Duodenal mucosa (tissue), 2 donors: ENCODE results near the gene CCDC159.

Experiments
- H3K27ac ChIP-seq: one replicate; pipeline ENCODE4 v1.7.0; 2013; ENCODE audit warnings: low read depth, low read length
- H3K27me3 ChIP-seq, 2 donors: one replicate each; pipeline ENCODE4 v1.7.0; 2013; ENCODE audit warnings: low read length in 2 of 2, control low read depth in 1 of 2; ENCODE audit not compliant: insufficient read depth in 2 of 2, control insufficient read depth in 1 of 2
- H3K36me3 ChIP-seq, 2 donors: one replicate each; pipeline ENCODE4 v1.7.0; 2013; ENCODE audit warnings: low read length in 2 of 2, control low read depth in 1 of 2; ENCODE audit not compliant: insufficient read depth in 2 of 2, control insufficient read depth in 1 of 2
- H3K4me1 ChIP-seq, 2 donors: one replicate each; pipeline ENCODE4 v1.7.0; 2013; ENCODE audit warnings: low read length in 2 of 2, control low read depth in 1 of 2; ENCODE audit not compliant: insufficient read depth in 2 of 2, control insufficient read depth in 1 of 2
- H3K4me3 ChIP-seq, 2 donors: one replicate each; pipeline ENCODE4 v1.7.0; 2013; ENCODE audit warnings: low read length in 2 of 2, low read depth in 1 of 2
- H3K9ac ChIP-seq, 2 donors: one replicate each; pipeline ENCODE4 v1.7.0; 2013; ENCODE audit warnings: low read length in 2 of 2, low read depth in 1 of 2
- H3K9me3 ChIP-seq, 2 donors: one replicate each; pipeline ENCODE4 v1.7.0; 2013; ENCODE audit warnings: low read length in 2 of 2, control low read depth in 1 of 2; ENCODE audit not compliant: control insufficient read depth in 1 of 2

Gene CCDC159

DNA sequence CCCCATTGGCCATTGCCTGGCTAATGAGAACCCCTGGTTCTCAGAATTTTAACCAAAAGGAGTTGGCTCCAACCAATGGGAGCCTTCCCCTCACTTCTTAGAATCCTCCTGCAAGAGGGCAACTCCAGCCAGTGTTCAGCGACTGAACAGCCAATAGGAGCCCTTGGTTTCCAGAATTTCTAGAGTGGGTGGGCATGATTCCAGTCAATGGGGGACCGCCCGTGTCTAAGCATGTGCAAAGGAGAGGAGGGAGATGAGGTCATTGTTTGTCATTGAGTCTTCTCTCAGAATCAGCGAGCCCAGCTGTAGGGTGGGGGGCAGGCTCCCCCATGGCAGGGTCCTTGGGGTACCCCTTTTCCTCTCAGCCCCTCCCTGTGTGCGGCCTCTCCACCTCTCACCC, 18.6 kb downstream of the CCDC159 start:
- Histone ChIP-seq H3K27ac (no peak overlapping the region), H3K4me3 (no peak overlapping the region), H3K4me1 (peaks cover 11 to 13% of the 10 kb centered on the region in 2 donors), H3K27me3 (no peaks in the 10 kb centered on the region), H3K9me3 (no peaks in the 10 kb centered on the region), H3K36me3 (peaks cover 0 to 9% of the 10 kb centered on the region in 2 donors), H3K9ac (no peak overlapping the region)

- Histone ChIP-seq H3K36me3 (peaks cover 0 to 9% of the 10 kb centered on the region in 2 donors), H3K4me1 (peaks cover 11 to 13% of the 10 kb centered on the region in 2 donors), H3K9me3 (no peaks in the 10 kb centered on the region), H3K27me3 (no peaks in the 10 kb centered on the region), H3K27ac (no peak overlapping the region), H3K9ac (no peak overlapping the region), H3K4me3 (no peak overlapping the region)
Observed at GRCh38 chr19:11365557-11366117, 19.3 kb downstream of the CCDC159 start.

- no peaks in the 10 kb centered on the region for H3K4me1 ChIP-seq
- H3K4me3 ChIP-seq, result no peak overlapping the region
- no peaks in the 10 kb centered on the region for H3K9me3 ChIP-seq
- no peak overlapping the region for H3K27ac ChIP-seq
- H3K36me3 ChIP-seq, result peaks cover 0 to 6% of the 10 kb centered on the region in 2 donors
- H3K27me3 ChIP-seq, result no peaks in the 10 kb centered on the region
- no peak overlapping the region for H3K9ac ChIP-seq
Observed at GRCh38 chr19:11367528-11367927, 21.2 kb downstream of the CCDC159 start.

GRCh38 chr19:11370744-11371143, 24.4 kb downstream of the CCDC159 start:
- no peak overlapping the region for H3K4me3 ChIP-seq
- no peak overlapping the region for H3K27ac ChIP-seq
- no peak overlapping the region for H3K9ac ChIP-seq
- H3K4me1 ChIP-seq, result peaks cover 10 to 14% of the 10 kb centered on the region in 2 donors
- peaks cover 0 to 3% of the 10 kb centered on the region in 2 donors for H3K36me3 ChIP-seq
- H3K27me3 ChIP-seq, result no peaks in the 10 kb centered on the region
- no peaks in the 10 kb centered on the region for H3K9me3 ChIP-seq

GRCh38 chr19:11373166-11373884, 27.0 kb downstream of the CCDC159 start:
- H3K27me3 ChIP-seq, result no peaks in the 10 kb centered on the region
- peak overlapping the region; percentile 65 to 75 for H3K4me3 ChIP-seq
- H3K9ac ChIP-seq, result peak overlapping the region; percentile 51 to 79
- H3K36me3 ChIP-seq, result no peaks in the 10 kb centered on the region
- peaks cover 12 to 20% of the 10 kb centered on the region in 2 donors for H3K4me1 ChIP-seq
- H3K27ac ChIP-seq, result no peak overlapping the region
- H3K9me3 ChIP-seq, result no peaks in the 10 kb centered on the region

GRCh38 chr19:11373885-11374432, 27.6 kb downstream of the CCDC159 start:
- Histone ChIP-seq H3K27ac (no peak overlapping the region), H3K9me3 (no peaks in the 10 kb centered on the region), H3K27me3 (no peaks in the 10 kb centered on the region), H3K9ac (peak overlapping the region; percentile 51 to 79), H3K4me1 (peaks cover 12 to 20% of the 10 kb centered on the region in 2 donors), H3K36me3 (no peaks in the 10 kb centered on the region), H3K4me3 (peak overlapping the region; percentile 65 to 75)

- Histone ChIP-seq H3K9ac (peak within 1 kb of the TSS; percentile 78 to 79), H3K4me1 (peaks cover 12 to 20% of the 10 kb centered on the region in 2 donors), H3K27ac (peak within 1 kb of the TSS; percentile 85), H3K4me3 (peak within 1 kb of the TSS; percentile 75 to 80), H3K9me3 (no peaks in the 10 kb centered on the region), H3K36me3 (no peaks in the 10 kb centered on the region), H3K27me3 (no peaks in the 10 kb centered on the region)
Observed at GRCh38 chr19:11374433-11375142, 28.3 kb downstream of the CCDC159 start, which contains the start of gene SWSAP1. TSS of gene SWSAP1 (plus strand) at chr19:11374666. CDS start at chr19:11374681, 15 bp downstream.

GRCh38 chr19:11375143-11375948, 29.0 kb downstream of the CCDC159 start:
- Histone ChIP-seq H3K9me3 (no peaks in the 10 kb centered on the region), H3K27me3 (no peaks in the 10 kb centered on the region), H3K27ac (peak overlapping the region; percentile 82), H3K36me3 (no peaks in the 10 kb centered on the region), H3K9ac (peak overlapping the region; percentile 73 to 78), H3K4me3 (peak overlapping the region; percentile 74 to 80), H3K4me1 (peaks cover 14 to 23% of the 10 kb centered on the region in 2 donors)

GRCh38 chr19:11377237-11377636, 30.9 kb downstream of the CCDC159 start:
- Histone ChIP-seq H3K9me3 (no peaks in the 10 kb centered on the region), H3K4me1 (peaks cover 24 to 37% of the 10 kb centered on the region in 2 donors)

More at GRCh38 chr19:11377237-11377636, 30.9 kb downstream of the CCDC159 start:
- no peak overlapping the region for H3K4me3 ChIP-seq
- no peak overlapping the region for H3K9ac ChIP-seq
- no peak overlapping the region for H3K27ac ChIP-seq
- H3K27me3 ChIP-seq, result no peaks in the 10 kb centered on the region
- H3K36me3 ChIP-seq, result no peaks in the 10 kb centered on the region
